K562 (cell line): Measurements from ENCODE around the gene LGI4.

ENCODE experiments used
- FOXJ3 ChIP-seq: sonication (generic); formaldehyde crosslinking; IDR thresholded peaks from 2 replicates; pipeline ENCODE4 v1.4.0; 2020; ENCODE audit warnings: mild to moderate bottlenecking, missing genetic modification reagents
- ZBTB40 ChIP-seq, 2 experiments: fragments of 450-650 bp in 1 of 2; sonication (generic) in 1 of 2; formaldehyde crosslinking in 1 of 2; IDR thresholded peaks; 2 replicates each; pipeline versions ENCODE4 v1.7.1 to v1.9.0; 2016 to 2022; ENCODE audit warnings: inconsistent platforms in 1 of 2, mild to moderate bottlenecking in 1 of 2, missing genetic modification reagents in 1 of 2
- ZC3H4 ChIP-seq: sonication (generic); formaldehyde crosslinking; IDR thresholded peaks from 2 replicates; pipeline ENCODE4 v1.9.0; 2021; ENCODE audit warnings: missing genetic modification reagents, borderline replicate concordance
- TF ChIP-seq, protein P1 (sequence below): sonication (generic); formaldehyde crosslinking; IDR thresholded peaks from 2 replicates; pipeline ENCODE4 v1.9.0; 2022; ENCODE audit warnings: mild to moderate bottlenecking, missing genetic modification reagents
- TF ChIP-seq, protein P2 (sequence below), 2 experiments: fragments of 450-650 bp; conservative IDR thresholded peaks; 2 replicates each; pipeline ENCODE4 v1.6.1; 2017; ENCODE audit warnings: mild to moderate bottlenecking in 2 of 2, moderate library complexity in 2 of 2

DNA sequence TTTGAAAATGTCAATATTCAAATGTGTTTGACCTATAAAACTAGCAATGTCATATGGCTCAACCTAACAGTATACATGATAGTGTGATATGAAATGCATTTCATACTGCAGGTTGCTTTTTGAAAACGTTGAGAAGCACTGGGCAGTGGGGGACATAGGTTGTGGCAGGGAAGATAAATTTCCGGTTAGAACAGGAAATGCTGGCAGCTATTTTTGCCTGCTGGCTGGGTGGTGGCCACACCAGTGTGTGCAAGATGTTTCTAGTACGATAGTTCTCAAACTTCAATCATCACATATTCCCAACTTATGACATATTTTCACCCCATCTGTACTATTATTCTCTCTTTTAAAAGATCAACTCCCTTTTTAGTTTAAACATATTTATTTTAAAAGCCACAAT, 36.9 kb upstream of the LGI4 start:
- TF ChIP-seq ZC3H4 (CRISPR knock-in tag), result no peak
- TF ChIP-seq, protein P1, sequence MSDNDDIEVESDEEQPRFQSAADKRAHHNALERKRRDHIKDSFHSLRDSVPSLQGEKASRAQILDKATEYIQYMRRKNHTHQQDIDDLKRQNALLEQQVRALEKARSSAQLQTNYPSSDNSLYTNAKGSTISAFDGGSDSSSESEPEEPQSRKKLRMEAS (CRISPR knock-in tag), result no peak
- no peak for TF ChIP-seq FOXJ3 (CRISPR knock-in tag)
- TF ChIP-seq ZBTB40 (IDR thresholded peaks at IDR 0.05), result no peak
- no peak for TF ChIP-seq ZBTB40 (CRISPR knock-in tag; IDR thresholded peaks at IDR 0.05)
- TF ChIP-seq, protein P2, sequence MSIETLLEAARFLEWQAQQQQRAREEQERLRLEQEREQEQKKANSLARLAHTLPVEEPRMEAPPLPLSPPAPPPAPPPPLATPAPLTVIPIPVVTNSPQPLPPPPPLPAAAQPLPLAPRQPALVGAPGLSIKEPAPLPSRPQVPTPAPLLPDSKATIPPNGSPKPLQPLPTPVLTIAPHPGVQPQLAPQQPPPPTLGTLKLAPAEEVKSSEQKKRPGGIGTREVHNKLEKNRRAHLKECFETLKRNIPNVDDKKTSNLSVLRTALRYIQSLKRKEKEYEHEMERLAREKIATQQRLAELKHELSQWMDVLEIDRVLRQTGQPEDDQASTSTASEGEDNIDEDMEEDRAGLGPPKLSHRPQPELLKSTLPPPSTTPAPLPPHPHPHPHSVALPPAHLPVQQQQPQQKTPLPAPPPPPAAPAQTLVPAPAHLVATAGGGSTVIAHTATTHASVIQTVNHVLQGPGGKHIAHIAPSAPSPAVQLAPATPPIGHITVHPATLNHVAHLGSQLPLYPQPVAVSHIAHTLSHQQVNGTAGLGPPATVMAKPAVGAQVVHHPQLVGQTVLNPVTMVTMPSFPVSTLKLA (conservative IDR thresholded peaks at IDR 0.05), result no peak
